Measurements from ENCODE around the gene THAP3.

The THAP3 gene

GRCh38 chr1:6612641-6613360, 11.9 kb upstream of the THAP3 start:
- peak; percentile 40 for DNase-seq (ENCODE audit: low read depth)

DNA sequence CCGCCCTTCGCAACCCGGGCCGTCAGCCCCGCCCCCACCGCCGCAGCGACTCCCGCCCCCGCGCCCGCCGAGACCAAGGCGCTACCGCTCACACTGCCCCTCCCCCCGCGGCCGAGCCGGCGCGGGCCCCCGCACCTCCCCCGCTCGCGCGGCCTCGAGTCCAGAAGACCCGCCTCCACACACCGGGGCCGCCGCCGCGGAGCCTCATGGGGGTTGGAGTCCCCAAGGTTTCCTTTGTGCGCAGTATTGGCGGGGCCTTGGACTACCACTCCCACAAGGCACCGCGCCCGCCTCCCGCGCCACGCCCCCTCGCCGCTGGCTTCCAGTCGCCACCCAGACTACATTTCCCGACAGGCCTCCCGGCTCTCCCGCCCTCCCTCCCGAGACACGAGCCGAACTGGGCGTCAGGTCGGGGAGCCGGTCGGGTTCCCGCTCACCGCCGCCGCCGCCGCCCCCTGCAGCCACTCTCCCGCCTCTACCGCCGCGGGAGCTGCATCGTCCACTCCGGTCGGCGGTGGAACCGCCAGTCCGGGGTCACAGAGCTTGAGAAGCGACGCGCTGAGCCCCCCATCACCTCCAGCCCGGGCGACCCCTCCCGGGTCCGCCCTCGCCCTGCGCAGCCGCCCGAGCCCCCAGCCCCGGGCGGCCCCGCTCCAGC, 11.2 kb upstream of the THAP3 start, which contains the start of gene PHF13:
PHF13 (plus strand) TSS at position 371 of the 658 bp plus-strand sequence. CDS start 336 bp downstream, outside the sequence.
- DNase-seq (ENCODE audit: low read depth): peak; percentile 95

DNA sequence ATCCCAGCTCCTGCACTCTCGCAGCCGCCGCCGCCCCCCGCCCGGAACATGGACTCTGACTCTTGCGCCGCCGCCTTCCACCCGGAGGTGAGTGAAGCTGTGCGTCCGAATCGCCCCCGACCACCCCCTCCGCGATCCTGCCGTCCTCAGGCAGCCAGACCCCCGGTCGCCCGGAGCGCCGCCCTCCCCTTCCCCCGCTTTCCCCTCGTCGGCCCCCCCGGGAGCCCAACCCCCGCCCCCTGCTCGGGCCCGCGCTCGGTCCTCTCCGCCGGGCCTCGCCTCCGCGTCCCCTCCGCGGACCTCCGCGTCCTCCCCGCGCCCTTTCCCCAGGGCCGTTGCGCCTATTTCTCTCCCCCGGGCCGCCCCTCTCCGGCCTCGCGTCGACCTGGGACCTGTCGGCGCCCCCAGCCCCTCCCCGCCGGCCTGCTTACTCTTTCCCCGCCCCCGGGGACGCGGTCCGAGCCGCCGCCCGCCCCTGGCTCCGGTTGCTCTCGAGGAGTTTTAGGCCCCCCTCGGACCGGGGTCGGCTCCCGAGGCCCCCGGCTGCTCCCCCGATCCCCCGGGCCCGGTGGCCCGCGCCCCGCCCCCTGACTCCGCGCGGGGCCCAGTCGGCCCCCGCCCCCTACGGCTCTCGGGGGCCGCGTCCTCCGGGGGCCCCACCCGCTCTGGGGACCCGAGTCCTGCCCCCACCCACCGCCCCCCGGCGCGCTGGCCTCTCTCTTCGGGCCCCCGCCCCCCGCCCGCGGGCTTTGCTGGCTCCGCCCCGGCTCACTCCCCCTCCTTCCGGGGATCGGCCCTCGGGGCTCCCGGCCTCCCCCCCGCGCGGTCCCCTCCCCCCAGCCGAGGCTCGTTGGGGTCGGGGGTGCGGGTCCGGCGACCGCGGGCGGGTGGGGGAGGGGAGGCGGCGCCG, 10.4 kb upstream of the THAP3 start:
- no peak for DNase-seq (ENCODE audit: low read depth)

GRCh38 chr1:6614929-6615785, 9.5 kb upstream of the THAP3 start:
- no peak for DNase-seq (ENCODE audit: low read depth)

- no peak for DNase-seq (ENCODE audit: low read depth)
These were observed 5.6 kb upstream of the THAP3 start for GRCh38 chr1:6619045-6619444.

GRCh38 chr1:6621429-6622391, 3.0 kb upstream of the THAP3 start:
- DNase-seq (ENCODE audit: low read depth): no peak

DNA sequence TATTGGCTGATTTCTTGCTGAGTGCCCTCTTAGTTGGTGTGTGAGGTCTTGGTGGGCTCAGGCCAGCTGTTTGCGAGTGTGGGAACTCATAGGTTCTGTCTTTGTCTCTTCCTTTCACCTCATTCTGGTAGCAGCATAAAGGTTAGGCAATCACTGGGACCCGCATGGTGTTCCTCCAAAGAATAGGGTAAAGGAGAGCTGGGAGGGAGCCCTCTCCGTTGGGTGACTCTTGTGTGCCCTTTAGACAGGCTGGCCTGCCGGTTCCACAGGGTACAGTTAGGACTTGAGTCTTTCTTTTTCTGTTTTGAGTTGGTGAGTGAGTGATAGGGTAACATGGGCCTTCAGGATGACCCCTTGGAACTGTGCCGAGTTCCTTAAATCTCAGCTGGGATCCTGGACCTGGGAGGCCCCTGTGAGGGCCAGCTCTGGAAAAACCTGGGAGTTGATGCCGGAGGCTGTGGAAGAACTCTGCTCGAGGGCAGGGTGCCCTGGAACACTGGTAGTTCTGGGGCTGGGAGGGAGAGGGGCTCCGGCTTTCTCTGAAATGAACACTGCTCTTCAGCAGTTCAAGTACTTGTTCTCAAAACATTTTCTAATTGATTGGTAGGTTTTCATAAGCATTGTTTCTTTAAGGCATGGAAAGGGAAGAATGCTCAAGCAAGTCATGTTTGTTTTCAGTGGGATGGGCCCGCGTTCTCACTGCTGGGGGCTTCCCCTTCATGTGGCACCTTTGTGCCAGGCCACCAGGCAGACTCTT, 2.1 kb upstream of the THAP3 start:
- DNase-seq (ENCODE audit: low read depth): no peak

GRCh38 chr1:6623269-6623965, 1.3 kb upstream of the THAP3 start:
- no peak for DNase-seq (ENCODE audit: low read depth)

GRCh38 chr1:6625584-6626149, 999 bp downstream of the THAP3 start:
- no peak for DNase-seq (ENCODE audit: low read depth)

DNA sequence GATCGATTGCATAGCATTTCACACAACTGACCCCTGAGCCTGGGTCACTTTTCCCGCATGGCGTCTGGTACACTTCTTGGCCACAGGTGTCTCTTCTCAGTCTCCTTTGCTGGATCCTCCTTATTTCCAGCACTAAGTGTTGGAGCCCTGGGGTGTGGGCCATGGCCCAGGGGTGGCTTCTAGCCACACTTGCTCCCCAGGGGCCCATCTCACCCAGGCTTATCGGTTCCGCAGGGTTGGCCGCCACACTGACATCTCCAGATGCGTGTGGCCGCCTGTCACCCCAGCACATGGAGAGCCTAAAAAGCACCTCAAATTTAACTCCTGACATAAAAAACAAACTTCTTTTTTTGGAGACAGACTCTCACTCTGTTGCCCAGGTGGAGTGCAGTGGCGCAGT, 2.4 kb downstream of the THAP3 start:
- DNase-seq (ENCODE audit: low read depth): no peak

GRCh38 chr1:6627841-6628545, 3.3 kb downstream of the THAP3 start:
- DNase-seq (ENCODE audit: low read depth): no peak

DNA sequence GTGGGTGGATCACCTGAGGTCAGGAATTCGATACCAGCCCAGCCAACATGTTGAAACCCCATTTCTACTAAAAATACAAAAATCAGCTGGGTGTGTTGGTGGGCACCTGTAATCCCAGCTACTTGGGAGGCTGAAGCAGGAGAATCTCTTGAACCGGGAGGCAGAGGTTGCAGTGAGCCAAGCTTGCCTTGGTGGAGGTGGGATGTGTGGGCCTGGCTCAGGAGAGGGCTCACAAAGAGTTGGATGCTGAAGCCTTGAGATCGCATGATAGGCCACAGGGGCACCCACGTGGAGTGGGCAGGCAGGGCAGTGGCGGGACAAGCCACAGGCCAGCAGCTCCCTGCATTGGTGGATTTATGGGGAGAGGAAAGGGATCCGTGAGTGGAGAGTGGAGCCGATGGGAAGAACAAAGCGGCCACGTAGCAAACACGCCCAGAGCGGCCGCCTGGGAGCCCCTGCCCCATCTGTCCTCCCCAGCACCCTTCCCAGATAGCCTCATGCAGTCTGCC, 4.4 kb downstream of the THAP3 start:
- no peak for DNase-seq (ENCODE audit: low read depth)

GRCh38 chr1:6630027-6630426, 5.4 kb downstream of the THAP3 start:
- no peak for DNase-seq (ENCODE audit: low read depth)

DNA sequence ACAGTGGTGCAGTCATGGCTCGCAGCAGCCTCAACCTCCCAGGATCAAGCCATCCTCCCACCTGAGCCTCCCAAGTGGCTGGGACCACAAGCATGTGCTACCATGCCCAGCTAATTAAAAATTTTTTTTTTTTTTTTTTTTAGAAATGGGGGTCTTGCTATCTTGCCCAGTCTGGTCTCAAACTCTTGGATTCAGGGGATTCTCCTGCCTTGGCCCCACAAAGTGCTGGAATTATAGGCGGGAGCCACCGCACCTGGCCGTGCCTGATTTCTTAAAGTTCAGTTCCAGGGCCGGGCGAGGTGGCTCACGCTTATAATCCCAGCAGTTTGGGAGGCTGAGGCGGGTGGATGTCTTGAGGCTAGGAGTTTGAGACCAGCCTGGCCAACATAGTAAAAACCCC, 6.4 kb downstream of the THAP3 start:
- no peak for DNase-seq (ENCODE audit: low read depth)

GRCh38 chr1:6632588-6633514, 8.2 kb downstream of the THAP3 start:
- DNase-seq (ENCODE audit: low read depth): no peak

DNA sequence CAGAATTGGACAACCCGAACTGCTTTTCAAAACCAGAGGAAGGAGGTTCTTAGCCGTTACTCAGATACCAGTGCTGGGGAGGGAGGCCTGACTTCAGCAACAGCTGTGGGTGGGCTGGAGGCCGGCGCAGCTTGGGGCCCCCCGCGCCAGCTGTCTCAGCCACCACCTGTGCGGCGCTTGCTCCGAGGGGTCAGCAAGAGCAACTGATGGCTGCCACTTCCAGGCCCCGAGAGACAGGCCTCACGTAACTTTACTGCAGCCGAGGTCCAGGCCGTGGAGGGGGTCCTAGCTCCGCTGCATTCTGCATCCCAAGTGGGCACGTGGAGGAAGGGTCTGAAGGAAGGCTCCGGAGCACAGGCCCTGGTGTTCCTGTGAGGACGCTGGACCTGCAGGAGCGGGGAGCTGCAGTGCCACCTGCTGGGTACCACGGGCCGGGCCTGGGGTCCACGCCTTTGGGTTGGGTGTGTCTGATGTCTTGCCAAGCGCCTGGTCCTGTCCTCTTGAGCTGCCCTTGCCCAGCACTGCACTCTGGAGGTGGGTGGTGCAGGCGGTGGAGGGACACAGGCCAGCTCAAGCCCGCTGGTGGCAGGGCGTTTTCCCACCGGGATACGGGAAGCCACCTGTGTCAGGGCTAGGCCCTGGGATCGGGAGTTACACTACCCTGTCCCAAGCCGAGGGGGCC, 9.8 kb downstream of the THAP3 start:
- DNase-seq (ENCODE audit: low read depth): no peak

All from HS-27A (cell line).